ENCODE results near the gene VTCN1.

GRCh38 chr1:117113199-117113598, 97.5 kb downstream of the VTCN1 start:
- TF ChIP-seq, protein P1, sequence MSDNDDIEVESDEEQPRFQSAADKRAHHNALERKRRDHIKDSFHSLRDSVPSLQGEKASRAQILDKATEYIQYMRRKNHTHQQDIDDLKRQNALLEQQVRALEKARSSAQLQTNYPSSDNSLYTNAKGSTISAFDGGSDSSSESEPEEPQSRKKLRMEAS (CRISPR knock-in tag; IDR thresholded peaks at IDR 0.05): no peak
- TF ChIP-seq ELF4 (CRISPR knock-in tag; IDR thresholded peaks at IDR 0.05; ENCODE audit: low read depth) (no peak), KAT7 (CRISPR knock-in tag; IDR thresholded peaks at IDR 0.05; ENCODE audit: borderline replicate concordance) (no peak), RELA (CRISPR knock-in tag; IDR thresholded peaks at IDR 0.05; ENCODE audit: borderline replicate concordance) (no peak), MXD4 (CRISPR knock-in tag; IDR thresholded peaks at IDR 0.05; ENCODE audit: borderline replicate concordance) (no peak), NFYB (CRISPR knock-in tag; conservative IDR thresholded peaks at IDR 0.05; ENCODE audit: low read depth) (no peak)
- TF ChIP-seq, protein P2, sequence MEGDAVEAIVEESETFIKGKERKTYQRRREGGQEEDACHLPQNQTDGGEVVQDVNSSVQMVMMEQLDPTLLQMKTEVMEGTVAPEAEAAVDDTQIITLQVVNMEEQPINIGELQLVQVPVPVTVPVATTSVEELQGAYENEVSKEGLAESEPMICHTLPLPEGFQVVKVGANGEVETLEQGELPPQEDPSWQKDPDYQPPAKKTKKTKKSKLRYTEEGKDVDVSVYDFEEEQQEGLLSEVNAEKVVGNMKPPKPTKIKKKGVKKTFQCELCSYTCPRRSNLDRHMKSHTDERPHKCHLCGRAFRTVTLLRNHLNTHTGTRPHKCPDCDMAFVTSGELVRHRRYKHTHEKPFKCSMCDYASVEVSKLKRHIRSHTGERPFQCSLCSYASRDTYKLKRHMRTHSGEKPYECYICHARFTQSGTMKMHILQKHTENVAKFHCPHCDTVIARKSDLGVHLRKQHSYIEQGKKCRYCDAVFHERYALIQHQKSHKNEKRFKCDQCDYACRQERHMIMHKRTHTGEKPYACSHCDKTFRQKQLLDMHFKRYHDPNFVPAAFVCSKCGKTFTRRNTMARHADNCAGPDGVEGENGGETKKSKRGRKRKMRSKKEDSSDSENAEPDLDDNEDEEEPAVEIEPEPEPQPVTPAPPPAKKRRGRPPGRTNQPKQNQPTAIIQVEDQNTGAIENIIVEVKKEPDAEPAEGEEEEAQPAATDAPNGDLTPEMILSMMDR (IDR thresholded peaks at IDR 0.05): no peak

Measured in WTC11 (cell line).